GM13976 (cell line): Measurements from ENCODE around the gene DRGX.

ENCODE experiments used
- DNase-seq: peaks from one replicate; pipeline ENCODE4 v3.0.0; 2012; ENCODE audit warnings: low spot score
- in situ Hi-C: fragments of 300-500 bp; cut with MboI; formaldehyde crosslinking; loops from one replicate; pipeline ENCODE4 v1.12.0; 2022; ENCODE audit warnings: low sequenced_read_pairs, mixed read lengths, inconsistent platforms; ENCODE audit not compliant: unreplicated experiment
- TF ChIP-seq, protein P1 (sequence below): IDR thresholded peaks from 2 replicates; pipeline ENCODE4 v1.5.1; 2012; ENCODE audit warnings: borderline replicate concordance, mild to moderate bottlenecking; ENCODE audit not compliant: insufficient read depth; ENCODE audit errors: extremely low read depth, missing control alignments, control extremely low read depth

Gene DRGX

DNA sequence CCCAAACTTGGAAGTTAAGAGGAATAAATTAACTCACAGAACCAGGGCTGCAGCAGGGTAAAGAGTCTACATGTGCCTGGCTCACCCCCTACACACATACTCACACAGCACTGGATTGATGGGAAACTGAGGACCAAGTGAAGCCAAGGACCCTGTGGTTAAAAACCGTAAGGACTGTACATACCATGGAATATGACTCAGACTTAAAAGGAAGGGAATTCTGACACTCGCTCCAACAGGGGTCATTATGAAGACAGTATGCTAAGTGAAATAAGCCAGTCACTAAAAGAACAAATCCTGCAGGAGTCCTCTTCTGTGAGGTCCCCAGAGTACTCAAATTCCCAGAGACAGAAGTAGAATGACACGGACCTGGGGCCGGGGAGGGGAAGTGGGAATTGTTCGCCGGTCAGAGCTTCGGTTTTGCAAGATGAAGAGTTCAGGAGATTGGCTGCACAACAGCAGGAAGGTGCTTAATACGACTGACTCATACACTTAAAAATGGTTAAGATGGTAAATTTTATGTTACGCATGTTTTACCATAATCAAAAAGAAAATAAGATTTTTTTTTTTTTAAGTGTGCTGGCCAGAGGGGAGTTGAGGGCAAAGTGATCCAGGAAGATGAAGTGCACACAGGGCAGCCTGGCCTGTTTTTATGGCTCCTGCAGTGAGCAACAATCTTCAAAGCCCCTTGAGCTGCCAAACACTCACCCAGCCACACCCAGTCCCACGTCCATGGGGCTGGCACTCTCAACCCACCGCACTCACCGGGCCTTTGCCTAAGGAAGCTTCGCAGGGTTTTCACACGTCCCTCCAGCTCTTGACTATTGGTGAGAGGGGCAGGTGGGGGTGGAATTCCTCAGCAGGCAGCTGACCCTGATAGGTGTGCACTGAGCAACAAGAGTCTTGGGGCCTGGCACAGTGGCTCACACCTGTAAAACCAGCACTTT lies 26.4 kb downstream of the DRGX start:
- TF ChIP-seq, protein P1, sequence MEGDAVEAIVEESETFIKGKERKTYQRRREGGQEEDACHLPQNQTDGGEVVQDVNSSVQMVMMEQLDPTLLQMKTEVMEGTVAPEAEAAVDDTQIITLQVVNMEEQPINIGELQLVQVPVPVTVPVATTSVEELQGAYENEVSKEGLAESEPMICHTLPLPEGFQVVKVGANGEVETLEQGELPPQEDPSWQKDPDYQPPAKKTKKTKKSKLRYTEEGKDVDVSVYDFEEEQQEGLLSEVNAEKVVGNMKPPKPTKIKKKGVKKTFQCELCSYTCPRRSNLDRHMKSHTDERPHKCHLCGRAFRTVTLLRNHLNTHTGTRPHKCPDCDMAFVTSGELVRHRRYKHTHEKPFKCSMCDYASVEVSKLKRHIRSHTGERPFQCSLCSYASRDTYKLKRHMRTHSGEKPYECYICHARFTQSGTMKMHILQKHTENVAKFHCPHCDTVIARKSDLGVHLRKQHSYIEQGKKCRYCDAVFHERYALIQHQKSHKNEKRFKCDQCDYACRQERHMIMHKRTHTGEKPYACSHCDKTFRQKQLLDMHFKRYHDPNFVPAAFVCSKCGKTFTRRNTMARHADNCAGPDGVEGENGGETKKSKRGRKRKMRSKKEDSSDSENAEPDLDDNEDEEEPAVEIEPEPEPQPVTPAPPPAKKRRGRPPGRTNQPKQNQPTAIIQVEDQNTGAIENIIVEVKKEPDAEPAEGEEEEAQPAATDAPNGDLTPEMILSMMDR: no peak
- DNase-seq: no peak
- in situ Hi-C loops: no loop called here

DNA sequence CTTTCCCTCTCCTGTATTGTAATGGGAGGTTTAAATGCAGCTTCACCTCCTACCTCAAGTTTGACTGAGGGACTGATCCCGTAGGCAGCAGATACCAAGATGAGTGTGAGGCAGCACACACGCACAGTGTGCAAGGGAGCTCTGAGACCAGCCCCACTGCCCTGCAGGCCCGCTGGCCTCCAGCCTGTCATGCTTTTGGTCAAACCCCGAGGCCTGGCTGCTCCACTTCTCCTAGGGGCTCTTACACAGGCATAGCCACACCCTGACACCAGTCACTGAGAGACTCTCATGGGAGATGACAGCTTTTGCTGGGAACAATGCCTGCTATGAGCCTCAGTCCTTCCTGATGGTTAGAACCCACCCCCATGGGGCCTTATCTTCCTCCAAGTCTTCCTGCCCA lies 27.6 kb downstream of the DRGX start:
- DNase-seq: no peak
- TF ChIP-seq, protein P1: no peak
- in situ Hi-C loops: no loop called here

DNA sequence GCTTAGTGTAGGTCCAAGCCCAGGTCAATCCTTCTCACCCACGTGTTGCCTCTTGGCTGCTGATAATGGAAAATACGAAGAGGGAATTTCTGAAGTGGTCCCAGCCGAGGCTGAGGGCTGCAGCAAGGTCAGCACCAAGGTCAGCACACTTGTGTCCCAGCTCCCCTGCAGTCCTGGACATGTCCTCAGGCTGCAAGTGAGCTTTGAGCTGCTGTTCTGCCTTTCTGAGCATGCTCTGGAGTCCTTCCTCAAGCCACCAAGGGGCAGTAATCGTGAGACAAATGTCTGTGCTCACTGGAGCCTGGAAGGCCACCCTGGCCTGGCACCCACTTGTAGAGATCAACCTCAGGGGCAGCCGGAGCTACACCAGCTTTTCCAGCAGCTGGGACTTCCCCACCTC lies 28.3 kb downstream of the DRGX start:
- in situ Hi-C loops: no loop called here
- no peak for DNase-seq

DNA sequence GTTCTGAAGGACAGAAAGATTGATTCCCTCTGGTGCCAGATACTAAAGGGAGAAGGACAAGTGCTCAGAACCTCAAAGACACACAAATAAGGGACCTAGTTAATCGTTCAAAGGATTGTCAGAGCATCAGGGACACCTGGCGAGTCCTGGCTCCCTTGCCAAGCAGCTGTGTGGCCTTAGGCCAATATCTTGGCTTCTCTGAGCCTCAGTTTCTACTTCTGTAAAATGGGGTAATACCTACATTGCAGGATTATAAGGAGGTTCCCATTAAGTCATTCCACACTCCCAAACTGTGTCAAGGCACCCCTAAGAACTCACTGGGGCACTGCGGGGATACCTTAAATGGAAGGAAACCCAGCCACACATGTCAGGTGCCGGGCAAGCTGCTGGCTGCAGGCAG lies 29.4 kb downstream of the DRGX start:
- in situ Hi-C loops: no loop called here
- no peak for DNase-seq
- TF ChIP-seq, protein P1: no peak

More for the DNA sequence above, 28.3 kb downstream of the DRGX start:
- TF ChIP-seq, protein P1: no peak

DNA sequence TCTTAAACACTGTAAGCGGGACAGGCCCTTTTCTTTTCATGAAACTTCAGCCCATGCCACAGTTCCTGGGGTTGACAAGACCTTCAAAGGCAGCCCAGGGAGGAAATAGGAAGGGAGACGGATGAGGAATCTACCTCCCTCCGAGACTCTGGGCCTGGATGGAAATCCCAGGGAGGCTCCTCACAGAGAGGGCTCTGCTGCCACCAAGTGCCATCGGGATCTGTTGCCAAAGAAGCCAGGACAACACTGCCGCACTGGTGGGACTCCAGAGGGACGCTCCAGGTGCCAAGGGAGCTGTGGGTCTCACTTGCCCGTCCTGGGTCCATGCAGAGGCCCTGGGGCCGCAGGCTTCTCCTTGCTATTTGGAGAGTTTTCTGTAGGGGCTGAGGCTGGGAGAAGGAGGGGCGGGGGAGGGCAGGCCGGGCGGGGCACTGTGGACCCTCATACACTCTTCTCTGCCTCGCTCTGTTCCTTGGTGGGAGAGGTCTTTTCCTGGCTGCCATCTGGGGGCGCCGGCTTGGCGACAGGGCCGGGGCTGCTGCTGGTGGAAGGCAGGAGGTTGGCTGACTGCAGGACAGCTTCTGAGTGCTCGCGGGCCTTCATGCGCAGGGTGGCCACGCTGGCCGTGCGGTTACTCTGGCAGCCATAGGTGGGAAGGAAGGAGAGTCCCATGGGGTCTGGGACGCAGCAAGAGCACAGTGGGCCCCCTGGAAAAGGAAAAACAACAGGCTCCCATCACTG lies 30.0 kb downstream of the DRGX start:
- TF ChIP-seq, protein P1: peak; percentile 10
- DNase-seq: no peak
- in situ Hi-C loops: no loop called here

DNA sequence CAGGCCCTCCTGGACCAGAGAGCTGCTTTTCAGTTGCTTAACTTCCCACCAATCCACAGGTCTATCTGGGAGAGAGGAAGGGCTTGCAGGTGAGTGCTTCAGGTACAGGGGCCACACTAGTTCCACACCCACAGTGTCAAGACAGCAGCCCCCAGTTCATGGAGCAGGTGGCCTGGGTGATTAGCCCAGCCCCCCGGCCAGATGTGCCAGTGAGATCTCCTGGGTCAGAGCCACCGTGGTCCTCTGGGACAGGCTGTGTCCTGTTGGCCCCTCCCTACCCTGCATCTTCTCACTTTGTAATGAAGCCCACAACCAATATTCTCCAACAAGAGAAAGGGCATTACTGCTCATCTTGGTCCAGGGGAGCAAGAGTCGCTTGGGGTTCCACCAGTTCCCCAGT lies 30.6 kb downstream of the DRGX start:
- in situ Hi-C loops: no loop called here
- no peak for DNase-seq
- TF ChIP-seq, protein P1: no peak
